LNCAP (cell line): ENCODE measurements around the gene AVPR1B.

Experiments used
- TF ChIP-seq, protein P1 (sequence below): fragments of 450-650 bp; IDR thresholded peaks from 2 replicates; pipeline ENCODE4 v1.5.1; 2017; ENCODE audit warnings: mild to moderate bottlenecking

Gene AVPR1B, protein sequence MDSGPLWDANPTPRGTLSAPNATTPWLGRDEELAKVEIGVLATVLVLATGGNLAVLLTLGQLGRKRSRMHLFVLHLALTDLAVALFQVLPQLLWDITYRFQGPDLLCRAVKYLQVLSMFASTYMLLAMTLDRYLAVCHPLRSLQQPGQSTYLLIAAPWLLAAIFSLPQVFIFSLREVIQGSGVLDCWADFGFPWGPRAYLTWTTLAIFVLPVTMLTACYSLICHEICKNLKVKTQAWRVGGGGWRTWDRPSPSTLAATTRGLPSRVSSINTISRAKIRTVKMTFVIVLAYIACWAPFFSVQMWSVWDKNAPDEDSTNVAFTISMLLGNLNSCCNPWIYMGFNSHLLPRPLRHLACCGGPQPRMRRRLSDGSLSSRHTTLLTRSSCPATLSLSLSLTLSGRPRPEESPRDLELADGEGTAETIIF

DNA sequence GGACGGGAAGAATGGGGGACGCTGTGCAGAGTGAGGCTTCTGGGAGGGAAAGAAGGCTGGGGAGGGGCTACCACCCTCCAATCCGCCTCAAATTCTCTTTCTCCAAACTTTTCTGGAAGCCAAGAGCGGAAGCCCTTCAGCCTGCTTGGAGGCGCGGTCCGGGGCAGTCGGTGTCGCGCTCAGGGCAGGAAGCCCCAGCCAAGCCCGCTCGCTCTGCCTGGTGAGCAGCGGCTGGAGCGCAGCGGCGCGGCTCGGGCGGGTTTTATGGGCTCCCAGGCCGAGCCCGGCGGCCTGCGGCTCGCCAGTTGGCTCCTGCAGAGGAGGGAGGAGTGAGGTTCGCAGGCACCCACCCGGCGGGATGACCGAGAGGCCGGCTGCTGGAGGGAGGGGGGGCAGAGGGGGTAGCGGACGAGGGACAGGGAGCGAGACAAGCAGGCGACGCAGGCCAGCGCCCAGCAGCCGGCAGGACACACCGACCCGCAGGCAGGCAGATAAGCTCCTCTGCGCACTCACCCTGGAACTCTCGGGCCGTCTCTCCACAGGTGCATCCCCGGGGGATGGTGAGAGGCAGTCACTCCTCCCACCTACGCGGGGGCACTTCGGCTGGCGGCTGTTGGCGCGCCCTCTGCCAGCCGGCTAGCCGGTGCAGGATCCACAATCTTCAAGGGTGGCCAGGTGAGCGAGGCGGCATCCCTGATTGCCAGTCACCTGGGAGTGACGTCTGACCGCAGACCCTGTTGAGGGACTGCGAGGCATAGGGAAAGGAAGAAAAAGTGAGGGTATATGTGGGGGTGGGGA, at the start of gene AVPR1B:
Gene AVPR1B (minus strand): TSS at position 238 of the 798 bp plus-strand sequence. CDS start 498 bp downstream, outside the sequence.
- TF ChIP-seq, protein P1, sequence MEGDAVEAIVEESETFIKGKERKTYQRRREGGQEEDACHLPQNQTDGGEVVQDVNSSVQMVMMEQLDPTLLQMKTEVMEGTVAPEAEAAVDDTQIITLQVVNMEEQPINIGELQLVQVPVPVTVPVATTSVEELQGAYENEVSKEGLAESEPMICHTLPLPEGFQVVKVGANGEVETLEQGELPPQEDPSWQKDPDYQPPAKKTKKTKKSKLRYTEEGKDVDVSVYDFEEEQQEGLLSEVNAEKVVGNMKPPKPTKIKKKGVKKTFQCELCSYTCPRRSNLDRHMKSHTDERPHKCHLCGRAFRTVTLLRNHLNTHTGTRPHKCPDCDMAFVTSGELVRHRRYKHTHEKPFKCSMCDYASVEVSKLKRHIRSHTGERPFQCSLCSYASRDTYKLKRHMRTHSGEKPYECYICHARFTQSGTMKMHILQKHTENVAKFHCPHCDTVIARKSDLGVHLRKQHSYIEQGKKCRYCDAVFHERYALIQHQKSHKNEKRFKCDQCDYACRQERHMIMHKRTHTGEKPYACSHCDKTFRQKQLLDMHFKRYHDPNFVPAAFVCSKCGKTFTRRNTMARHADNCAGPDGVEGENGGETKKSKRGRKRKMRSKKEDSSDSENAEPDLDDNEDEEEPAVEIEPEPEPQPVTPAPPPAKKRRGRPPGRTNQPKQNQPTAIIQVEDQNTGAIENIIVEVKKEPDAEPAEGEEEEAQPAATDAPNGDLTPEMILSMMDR = no peak

DNA sequence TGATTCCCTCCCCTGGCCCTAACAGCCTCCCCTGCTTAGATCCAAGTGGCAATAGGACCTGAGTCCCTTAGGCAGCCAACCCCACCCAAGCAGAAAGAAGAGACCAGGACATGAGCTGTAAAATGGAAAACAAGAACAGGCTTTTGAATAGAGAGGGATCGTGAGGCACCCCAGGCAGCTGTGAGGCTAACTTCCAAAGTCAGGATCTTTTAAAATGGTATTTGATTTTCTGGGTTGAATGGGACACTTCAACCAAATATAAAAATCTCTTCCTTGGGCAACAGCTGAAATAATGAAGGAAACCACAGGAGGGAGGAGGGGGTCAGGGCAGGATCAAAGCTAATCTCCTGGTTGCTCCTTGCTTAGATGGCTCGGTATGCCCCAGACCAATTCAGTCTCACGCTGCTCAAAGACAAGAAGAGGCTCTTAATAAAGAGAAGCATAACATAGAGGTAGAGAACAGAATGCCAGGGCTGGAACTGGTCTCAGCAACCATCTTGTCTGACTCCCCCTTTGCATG, 28.6 kb upstream of the AVPR1B start:
- TF ChIP-seq, protein P1 = no peak

DNA sequence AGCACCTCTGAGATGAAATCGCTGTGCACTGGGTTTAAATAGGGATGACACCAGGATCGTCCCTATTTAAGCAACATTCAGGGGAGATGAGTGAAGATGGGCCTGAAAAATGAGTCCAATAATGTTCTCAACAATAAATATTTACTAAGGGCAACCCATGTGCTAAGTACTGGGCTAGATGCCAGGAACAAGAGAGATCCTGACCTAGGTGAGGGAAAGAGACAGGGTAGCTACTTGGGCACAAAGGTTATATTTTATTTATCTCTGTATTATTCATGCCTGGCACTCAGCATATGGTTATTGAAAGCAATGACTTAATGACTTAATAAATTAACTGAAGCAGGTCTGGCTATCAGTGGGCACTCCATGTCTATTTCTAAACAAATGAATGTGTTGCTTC, 27.4 kb upstream of the AVPR1B start:
- TF ChIP-seq, protein P1 = no peak

DNA sequence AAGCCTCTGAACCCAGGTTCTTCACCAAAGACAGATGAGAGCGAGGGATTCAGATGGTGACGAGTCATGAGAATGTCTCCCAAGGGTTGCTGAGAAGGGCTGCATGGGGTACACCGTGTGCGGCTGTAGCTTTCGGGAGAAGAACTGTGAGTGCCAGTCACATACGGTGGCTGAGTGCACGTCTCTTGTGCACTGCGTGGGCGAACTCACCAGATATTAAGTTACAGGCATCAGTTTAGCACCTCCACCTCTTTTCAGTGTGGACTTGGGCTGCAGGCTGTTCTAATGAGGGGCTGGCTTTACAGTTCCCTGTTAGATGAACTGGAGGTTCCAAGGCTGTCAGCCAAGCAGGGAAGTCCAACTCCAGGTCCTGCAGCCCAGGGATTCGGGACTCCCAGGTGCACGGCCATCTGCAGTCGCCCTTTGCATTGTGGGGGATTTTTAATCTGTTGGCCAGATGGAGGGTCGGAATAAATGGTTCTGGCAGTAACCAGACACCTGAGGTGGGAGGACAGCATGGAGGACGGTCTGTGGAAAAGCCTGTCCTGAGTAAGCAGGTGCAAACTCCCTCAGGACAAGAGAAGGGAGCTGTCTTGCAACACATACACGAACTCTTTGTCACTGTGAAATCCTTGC, 26.5 kb upstream of the AVPR1B start:
- TF ChIP-seq, protein P1 = no peak

DNA sequence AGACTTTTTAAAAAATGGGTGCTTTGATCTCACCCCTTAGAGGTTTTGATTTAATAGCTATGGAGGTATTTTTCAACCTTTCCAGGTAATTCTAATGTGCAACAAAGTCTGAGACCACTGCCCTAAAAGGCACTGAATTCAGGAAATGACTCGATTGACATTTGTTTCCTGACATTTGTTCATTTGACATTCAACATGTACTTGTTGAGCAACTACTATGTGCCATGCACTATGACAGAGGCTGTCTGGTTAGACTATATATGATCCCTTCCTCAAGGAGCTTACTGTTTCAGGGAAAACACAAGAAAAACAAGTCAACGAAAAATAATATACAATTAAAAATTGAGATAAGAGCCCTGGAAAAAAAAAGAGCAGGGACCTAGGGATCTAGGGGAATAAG, 25.6 kb upstream of the AVPR1B start:
- TF ChIP-seq, protein P1 = no peak

DNA sequence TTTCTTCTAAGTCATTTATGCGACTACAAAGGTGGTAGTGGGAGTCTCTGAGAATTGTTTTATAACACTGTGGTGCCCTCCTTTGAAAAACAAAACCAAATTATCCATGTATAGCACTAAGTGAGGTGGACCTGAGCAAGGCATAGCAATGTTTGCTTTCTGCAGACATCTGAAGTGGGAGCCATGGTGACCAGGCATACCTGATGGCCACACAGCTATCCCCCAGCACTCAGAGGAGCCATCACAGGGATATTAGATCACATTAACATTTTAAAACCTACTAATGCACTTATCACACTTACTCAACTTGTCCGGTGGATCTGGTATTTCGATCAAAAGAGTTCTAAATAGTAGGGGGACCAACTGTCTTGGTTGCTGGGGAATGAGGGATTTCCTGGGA, 24.8 kb upstream of the AVPR1B start:
- TF ChIP-seq, protein P1 = no peak

DNA sequence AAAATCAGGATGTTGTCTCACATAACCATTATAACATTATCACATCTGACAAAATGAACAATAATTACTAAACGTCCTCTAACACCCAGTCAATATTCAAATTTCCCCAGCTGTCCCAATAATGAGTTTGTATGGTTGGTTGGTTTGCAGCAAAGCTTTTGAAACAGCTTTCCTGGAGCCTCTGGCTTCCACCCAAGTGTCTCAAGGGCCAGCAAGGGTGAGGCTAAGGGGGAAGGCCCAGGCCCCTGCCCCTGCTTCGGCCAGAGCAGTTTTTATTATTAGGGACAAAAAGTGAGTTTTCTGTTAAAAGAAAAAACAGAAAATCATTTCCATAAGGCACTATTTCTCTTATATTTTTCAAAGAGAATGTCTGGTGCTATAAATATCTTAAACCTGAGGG, 19.1 kb upstream of the AVPR1B start:
- TF ChIP-seq, protein P1 = no peak
